GM08714 (cell line): Measurements from ENCODE around the gene CHMP5.
"Not testable (repeated sequence)": the region's sequence is repeated elsewhere in the genome, so short reads cannot be mapped to it uniquely, and the experiment has no call there.

ENCODE experiments used
- H3K4me3 ChIP-seq: fragments of 200-500 bp; sonication (Bioruptor generic); 2 replicates; pipeline ENCODE4 v1.5.1; 2014; ENCODE audit warnings: mild to moderate bottlenecking, low read length, inconsistent platforms
- ZNF274 ChIP-seq: IDR thresholded peaks from 2 replicates; pipeline ENCODE4 v1.6.1; 2012; ENCODE audit warnings: mild to moderate bottlenecking, low read depth, low read length

CHMP5 gene

GRCh38 chr9:33304362-33304761, 39.5 kb downstream of the CHMP5 start:
- no peak overlapping the region for H3K4me3 ChIP-seq
- TF ChIP-seq ZNF274: no peak

- no peak overlapping the region for H3K4me3 ChIP-seq
Observed at GRCh38 chr9:33306037-33306436, 41.2 kb downstream of the CHMP5 start.

GRCh38 chr9:33307067-33307466, 42.2 kb downstream of the CHMP5 start:
- TF ChIP-seq ZNF274: no peak
- H3K4me3 ChIP-seq: no peak overlapping the region

More at GRCh38 chr9:33306037-33306436, 41.2 kb downstream of the CHMP5 start:
- no peak for TF ChIP-seq ZNF274

- H3K4me3 ChIP-seq: no peak overlapping the region
- TF ChIP-seq ZNF274: no peak
Observed at GRCh38 chr9:33309903-33310302, 45.1 kb downstream of the CHMP5 start.

GRCh38 chr9:33310748-33311147, 45.9 kb downstream of the CHMP5 start:
- no peak for TF ChIP-seq ZNF274
- H3K4me3 ChIP-seq: no peak overlapping the region

GRCh38 chr9:33311953-33312352, 47.1 kb downstream of the CHMP5 start:
- TF ChIP-seq ZNF274: no peak

GRCh38 chr9:33315371-33315770, 50.5 kb downstream of the CHMP5 start:
- H3K4me3 ChIP-seq: no peak overlapping the region
- no peak for TF ChIP-seq ZNF274

More at GRCh38 chr9:33311953-33312352, 47.1 kb downstream of the CHMP5 start:
- H3K4me3 ChIP-seq: no peak overlapping the region

GRCh38 chr9:33317136-33317535, 52.3 kb downstream of the CHMP5 start:
- H3K4me3 ChIP-seq: not testable (repeated sequence)

GRCh38 chr9:33318225-33318624, 53.4 kb downstream of the CHMP5 start:
- no peak for TF ChIP-seq ZNF274
- no peak overlapping the region for H3K4me3 ChIP-seq

- no peak for TF ChIP-seq ZNF274
- no peak overlapping the region for H3K4me3 ChIP-seq
Observed at GRCh38 chr9:33318781-33319180, 53.9 kb downstream of the CHMP5 start.

- no peak overlapping the region for H3K4me3 ChIP-seq
- TF ChIP-seq ZNF274: no peak
Observed at GRCh38 chr9:33320230-33320567, 55.4 kb downstream of the CHMP5 start.

- no peak for TF ChIP-seq ZNF274
- no peak overlapping the region for H3K4me3 ChIP-seq
Observed at GRCh38 chr9:33320568-33321261, 55.9 kb downstream of the CHMP5 start.

GRCh38 chr9:33329117-33329563, 64.3 kb downstream of the CHMP5 start:
- TF ChIP-seq ZNF274: no peak
- no peak overlapping the region for H3K4me3 ChIP-seq

- no peak overlapping the region for H3K4me3 ChIP-seq
- no peak for TF ChIP-seq ZNF274
Observed at GRCh38 chr9:33329979-33330378, 65.1 kb downstream of the CHMP5 start.

GRCh38 chr9:33331377-33331891, 66.6 kb downstream of the CHMP5 start:
- H3K4me3 ChIP-seq: no peak overlapping the region
- TF ChIP-seq ZNF274: no peak
